HEK293 (cell line): ENCODE data around the gene TRIB2.

Source experiments
- CTCF ChIA-PET: fragments of 350-600 bp; formaldehyde crosslinking; extraction: SDS; loops from one replicate; lab custom pipeline; 2021; ENCODE audit warnings: antibody characterized with exemption; lab: Yijun Ruan, JAX
- POLR2A ChIA-PET: fragments of 300-600 bp; formaldehyde crosslinking; extraction: SDS; loops from one replicate; lab custom pipeline; 2020; ENCODE audit warnings: antibody characterized with exemption, inconsistent platforms; lab: Yijun Ruan, JAX
- H3K27ac ChIP-seq: fragments of 200-500 bp; sonication (Bioruptor generic); 2 replicates; pipeline ENCODE4 v1.5.1; 2014; ENCODE audit warnings: low read depth, low read length, control low read depth, inconsistent platforms; ENCODE audit errors: extremely low read depth
- H3K36me3 ChIP-seq, 2 experiments: fragments of 200-500 bp in 1 of 2; sonication (Bioruptor generic) in 1 of 2; 1 replicate in 1 of 2; 2 replicates in 1 of 2; pipeline ENCODE4 v1.5.1; 2014 to 2017; ENCODE audit warnings: inconsistent platforms in 2 of 2, low read length in 2 of 2; ENCODE audit not compliant: control insufficient read depth in 2 of 2, insufficient read depth in 1 of 2
- H3K4me1 ChIP-seq: fragments of 200-500 bp; sonication (Bioruptor generic); 2 replicates; pipeline ENCODE4 v1.5.1; 2014; ENCODE audit warnings: mild to moderate bottlenecking, low read length, inconsistent platforms; ENCODE audit not compliant: control insufficient read depth, insufficient read depth
- H3K4me3 ChIP-seq: 2 replicates; pipeline ENCODE4 v1.5.1; 2011; ENCODE audit warnings: low read depth, mild to moderate bottlenecking, control low read depth, low read length, moderate library complexity
- H3K9me3 ChIP-seq: fragments of 200-500 bp; sonication (Bioruptor generic); 2 replicates; pipeline ENCODE4 v1.5.1; 2014; ENCODE audit warnings: low read depth, low read length, inconsistent platforms; ENCODE audit not compliant: control insufficient read depth, insufficient read depth
- GLI4 ChIP-seq: fragments of 450-650 bp; formaldehyde crosslinking; IDR thresholded peaks from 2 replicates; pipeline ENCODE4 v1.5.1; 2016; ENCODE audit warnings: missing biosample characterization, missing genetic modification characterization
- MYNN ChIP-seq: fragments of 450-650 bp; formaldehyde crosslinking; IDR thresholded peaks from 2 replicates; pipeline ENCODE4 v1.5.1; 2016; ENCODE audit warnings: missing biosample characterization, missing genetic modification characterization, borderline replicate concordance
- OVOL3 ChIP-seq: fragments of 450-650 bp; formaldehyde crosslinking; IDR thresholded peaks from 2 replicates; pipeline ENCODE4 v1.5.1; 2016; ENCODE audit warnings: missing biosample characterization, missing genetic modification characterization
- REPIN1 ChIP-seq: fragments of 450-650 bp; formaldehyde crosslinking; IDR thresholded peaks from 2 replicates; pipeline ENCODE4 v1.5.1; 2017; ENCODE audit warnings: missing biosample characterization, missing genetic modification characterization, low read depth
- SETDB1 ChIP-seq: IDR thresholded peaks from one replicate; pipeline ENCODE4 v1.6.1; 2017; ENCODE audit warnings: mild to moderate bottlenecking, low read length, moderate library complexity, mixed read lengths; ENCODE audit not compliant: insufficient read length
- WT1 ChIP-seq: fragments of 450-650 bp; formaldehyde crosslinking; IDR thresholded peaks from 2 replicates; pipeline ENCODE4 v1.5.1; 2016; ENCODE audit warnings: missing biosample characterization, missing genetic modification characterization
- ZBTB21 ChIP-seq: fragments of 450-650 bp; formaldehyde crosslinking; IDR thresholded peaks from 2 replicates; pipeline ENCODE4 v1.5.1; 2017; ENCODE audit warnings: missing biosample characterization, missing genetic modification characterization
- ZNF121 ChIP-seq: fragments of 450-650 bp; formaldehyde crosslinking; IDR thresholded peaks from 2 replicates; pipeline ENCODE4 v1.5.1; 2016; ENCODE audit warnings: missing biosample characterization, missing genetic modification characterization
- ZNF133 ChIP-seq: fragments of 450-650 bp; formaldehyde crosslinking; IDR thresholded peaks from 2 replicates; pipeline ENCODE4 v1.5.1; 2016; ENCODE audit warnings: missing biosample characterization, missing genetic modification characterization
- ZNF138 ChIP-seq: fragments of 450-650 bp; formaldehyde crosslinking; IDR thresholded peaks from 2 replicates; pipeline ENCODE4 v1.5.1; 2016; ENCODE audit warnings: missing biosample characterization, missing genetic modification characterization, borderline replicate concordance
- ZNF140 ChIP-seq: fragments of 450-650 bp; formaldehyde crosslinking; IDR thresholded peaks from 2 replicates; pipeline ENCODE4 v1.5.1; 2016; ENCODE audit warnings: missing biosample characterization, missing genetic modification characterization
- ZNF175 ChIP-seq: fragments of 450-650 bp; formaldehyde crosslinking; IDR thresholded peaks from 2 replicates; pipeline ENCODE4 v1.5.1; 2016; ENCODE audit warnings: missing biosample characterization, missing genetic modification characterization
- ZNF202 ChIP-seq: fragments of 450-650 bp; formaldehyde crosslinking; IDR thresholded peaks from 2 replicates; pipeline ENCODE4 v1.5.1; 2016; ENCODE audit warnings: missing biosample characterization, missing genetic modification characterization, borderline replicate concordance
- ZNF394 ChIP-seq: fragments of 450-650 bp; formaldehyde crosslinking; IDR thresholded peaks from 2 replicates; pipeline ENCODE4 v1.5.1; 2016; ENCODE audit warnings: missing biosample characterization, missing genetic modification characterization, mild to moderate bottlenecking, moderate library complexity, borderline replicate concordance
- ZNF404 ChIP-seq: fragments of 450-650 bp; formaldehyde crosslinking; IDR thresholded peaks from 2 replicates; pipeline ENCODE4 v1.5.1; 2017; ENCODE audit warnings: missing biosample characterization, missing genetic modification characterization
- ZNF510 ChIP-seq: fragments of 450-650 bp; formaldehyde crosslinking; IDR thresholded peaks from 2 replicates; pipeline ENCODE4 v1.5.1; 2018; ENCODE audit warnings: mild to moderate bottlenecking, missing genetic modification characterization, missing biosample characterization; ENCODE audit not compliant: insufficient replicate concordance
- ZNF530 ChIP-seq: fragments of 450-650 bp; formaldehyde crosslinking; IDR thresholded peaks from 2 replicates; pipeline ENCODE4 v1.5.1; 2016; ENCODE audit warnings: low read depth, missing biosample characterization, missing genetic modification characterization
- ZNF548 ChIP-seq: fragments of 450-650 bp; formaldehyde crosslinking; IDR thresholded peaks from 2 replicates; pipeline ENCODE4 v1.5.1; 2016; ENCODE audit warnings: missing biosample characterization, missing genetic modification characterization
- ZNF561 ChIP-seq: fragments of 450-650 bp; IDR thresholded peaks from 2 replicates; pipeline ENCODE4 v1.5.1; 2018; ENCODE audit warnings: missing biosample characterization, missing genetic modification characterization, borderline replicate concordance
- ZNF571 ChIP-seq: fragments of 450-650 bp; formaldehyde crosslinking; IDR thresholded peaks from 2 replicates; pipeline ENCODE4 v1.5.0; 2017; ENCODE audit warnings: missing biosample characterization, missing genetic modification characterization
- ZNF585B ChIP-seq: fragments of 450-650 bp; formaldehyde crosslinking; IDR thresholded peaks from 2 replicates; pipeline ENCODE4 v1.5.1; 2016; ENCODE audit warnings: missing biosample characterization, missing genetic modification characterization
- ZNF654 ChIP-seq: fragments of 450-650 bp; formaldehyde crosslinking; IDR thresholded peaks from 2 replicates; pipeline ENCODE4 v1.5.1; 2016; ENCODE audit warnings: low read depth, missing biosample characterization, missing genetic modification characterization
- ZNF701 ChIP-seq: fragments of 450-650 bp; formaldehyde crosslinking; IDR thresholded peaks from 2 replicates; pipeline ENCODE4 v1.5.1; 2016; ENCODE audit warnings: missing biosample characterization, missing genetic modification characterization
- ZNF747 ChIP-seq: fragments of 450-650 bp; formaldehyde crosslinking; IDR thresholded peaks from 2 replicates; pipeline ENCODE4 v1.5.1; 2016; ENCODE audit warnings: missing biosample characterization, missing genetic modification characterization
- ZNF791 ChIP-seq: fragments of 450-650 bp; formaldehyde crosslinking; IDR thresholded peaks from 2 replicates; pipeline ENCODE4 v1.5.1; 2016; ENCODE audit warnings: missing biosample characterization, missing genetic modification characterization
- ZNF792 ChIP-seq: fragments of 450-650 bp; formaldehyde crosslinking; IDR thresholded peaks from 2 replicates; pipeline ENCODE4 v1.5.1; 2016; ENCODE audit warnings: missing biosample characterization, missing genetic modification characterization
- TF ChIP-seq, protein P1 (sequence below): IDR thresholded peaks from 2 replicates; pipeline ENCODE4 v1.6.1; 2011; ENCODE audit warnings: mild to moderate bottlenecking, low read depth, low read length, borderline replicate concordance
- TF ChIP-seq, protein P2 (sequence below): fragments of 450-650 bp; formaldehyde crosslinking; IDR thresholded peaks from 2 replicates; pipeline ENCODE4 v1.5.1; 2017; ENCODE audit warnings: missing biosample characterization, missing genetic modification characterization
- TF ChIP-seq, protein P3 (sequence below): fragments of 450-650 bp; formaldehyde crosslinking; IDR thresholded peaks from 2 replicates; pipeline ENCODE4 v1.5.1; 2016; ENCODE audit warnings: missing biosample characterization, missing genetic modification characterization
- TF ChIP-seq, protein P4 (sequence below): fragments of 450-650 bp; formaldehyde crosslinking; IDR thresholded peaks from 2 replicates; pipeline ENCODE4 v1.5.1; 2016; ENCODE audit warnings: missing biosample characterization, missing genetic modification characterization
- TF ChIP-seq, protein P5 (sequence below): fragments of 450-650 bp; formaldehyde crosslinking; IDR thresholded peaks from 2 replicates; pipeline ENCODE4 v1.5.1; 2017; ENCODE audit warnings: missing biosample characterization, missing genetic modification characterization

Gene TRIB2

DNA sequence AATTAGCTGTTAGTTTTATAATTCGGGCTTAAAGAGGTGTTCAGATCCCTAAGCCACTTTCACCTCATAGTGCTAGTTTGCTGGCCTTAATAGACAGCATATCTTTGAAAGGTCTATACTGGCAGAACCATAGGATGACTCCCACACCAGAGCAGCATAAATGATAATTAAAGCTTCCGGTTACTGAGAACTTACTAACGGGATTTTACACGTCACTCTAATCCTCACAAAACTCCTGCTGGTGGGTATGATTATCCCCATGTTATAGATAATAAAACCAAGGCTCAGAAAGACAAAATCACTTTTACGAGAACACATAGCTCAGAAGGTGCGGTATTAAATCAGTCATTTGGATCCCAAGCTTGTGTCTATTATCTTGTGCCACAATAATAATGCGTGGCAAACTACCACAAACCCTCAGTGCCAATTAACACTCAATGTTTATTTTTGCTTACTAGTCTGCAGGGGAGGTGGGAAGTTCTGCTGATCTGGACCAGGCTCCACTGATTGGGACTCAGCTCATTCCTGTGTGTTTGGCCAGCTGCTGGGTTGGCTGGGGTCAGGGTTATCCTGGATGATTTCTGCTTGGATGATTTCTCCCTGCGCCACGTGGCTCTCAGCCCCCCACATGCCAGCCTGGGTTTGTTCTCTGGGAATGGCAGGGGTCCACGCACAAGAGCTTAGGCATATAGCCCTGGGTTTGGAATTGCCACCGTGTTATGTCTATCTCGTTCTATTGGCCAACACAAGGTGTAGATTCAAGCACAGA is 62.3 kb downstream of the TRIB2 start:
- H3K9me3 ChIP-seq, result no peaks in the 10 kb centered on the region
- CTCF ChIA-PET, result interaction anchor here (0.8 kb wide), 2 partner anchors 10 to 228 kb away, joined by 3 to 4 read pairs; no protein-coding TSS in a partner anchor
- POLR2A ChIA-PET, result no interaction called here
- peaks cover 2% of the 10 kb centered on the region; the same call in 1 of the 2 replicates for H3K4me1 ChIP-seq
- no peak overlapping the region for H3K4me3 ChIP-seq
- no peak overlapping the region for H3K27ac ChIP-seq
- no peak for TF ChIP-seq GLI4 (tag by site-specific recombination)
- TF ChIP-seq ZNF747 (tag by site-specific recombination), result no peak
- TF ChIP-seq ZNF530 (tag by site-specific recombination), result no peak
- TF ChIP-seq ZNF175 (tag by site-specific recombination), result no peak
- TF ChIP-seq, protein P1, sequence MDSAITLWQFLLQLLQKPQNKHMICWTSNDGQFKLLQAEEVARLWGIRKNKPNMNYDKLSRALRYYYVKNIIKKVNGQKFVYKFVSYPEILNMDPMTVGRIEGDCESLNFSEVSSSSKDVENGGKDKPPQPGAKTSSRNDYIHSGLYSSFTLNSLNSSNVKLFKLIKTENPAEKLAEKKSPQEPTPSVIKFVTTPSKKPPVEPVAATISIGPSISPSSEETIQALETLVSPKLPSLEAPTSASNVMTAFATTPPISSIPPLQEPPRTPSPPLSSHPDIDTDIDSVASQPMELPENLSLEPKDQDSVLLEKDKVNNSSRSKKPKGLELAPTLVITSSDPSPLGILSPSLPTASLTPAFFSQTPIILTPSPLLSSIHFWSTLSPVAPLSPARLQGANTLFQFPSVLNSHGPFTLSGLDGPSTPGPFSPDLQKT, result no peak
- TF ChIP-seq ZNF394, result no peak
- TF ChIP-seq ZNF121 (tag by site-specific recombination), result no peak
- TF ChIP-seq ZNF654, result no peak
- TF ChIP-seq ZNF133 (tag by site-specific recombination), result no peak
- TF ChIP-seq ZNF585B (tag by site-specific recombination), result no peak
- TF ChIP-seq REPIN1 (tag by site-specific recombination), result no peak
- TF ChIP-seq, protein P2, sequence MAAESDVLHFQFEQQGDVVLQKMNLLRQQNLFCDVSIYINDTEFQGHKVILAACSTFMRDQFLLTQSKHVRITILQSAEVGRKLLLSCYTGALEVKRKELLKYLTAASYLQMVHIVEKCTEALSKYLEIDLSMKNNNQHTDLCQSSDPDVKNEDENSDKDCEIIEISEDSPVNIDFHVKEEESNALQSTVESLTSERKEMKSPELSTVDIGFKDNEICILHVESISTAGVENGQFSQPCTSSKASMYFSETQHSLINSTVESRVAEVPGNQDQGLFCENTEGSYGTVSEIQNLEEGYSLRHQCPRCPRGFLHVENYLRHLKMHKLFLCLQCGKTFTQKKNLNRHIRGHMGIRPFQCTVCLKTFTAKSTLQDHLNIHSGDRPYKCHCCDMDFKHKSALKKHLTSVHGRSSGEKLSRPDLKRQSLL, result no peak
- TF ChIP-seq ZNF138, result no peak
- TF ChIP-seq OVOL3, result no peak
- H3K36me3 ChIP-seq, result no peaks in the 10 kb centered on the region

DNA sequence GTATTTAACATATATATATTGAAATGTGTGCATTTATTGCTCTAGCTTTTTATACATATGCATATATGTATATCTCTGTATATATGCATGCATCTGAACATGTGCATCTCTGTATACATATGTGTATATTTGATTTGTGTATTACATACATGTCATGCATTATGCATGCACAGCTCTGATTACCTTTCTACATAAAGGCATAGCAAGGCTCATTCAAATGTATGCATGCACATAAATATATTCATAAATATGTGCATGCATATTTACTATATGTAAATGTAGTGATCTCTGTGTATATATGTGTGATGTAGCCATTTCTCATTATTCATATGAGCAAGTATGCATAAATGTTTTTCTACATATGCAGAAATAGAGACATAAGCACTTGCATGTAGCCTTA is 64.6 kb downstream of the TRIB2 start:
- Histone ChIP-seq H3K9me3 (no peaks in the 10 kb centered on the region), H3K4me3 (no peak overlapping the region), H3K36me3 (no peaks in the 10 kb centered on the region), H3K27ac (no peak overlapping the region), H3K4me1 (0 out of 2 replicates have a peak, but pooled peaks cover 2% of the 10 kb centered on the region)
- ChIA-PET POLR2A (no interaction called here), CTCF (no interaction called here)
- TF ChIP-seq ZNF561 (tag by site-specific recombination) (no peak), ZNF701 (tag by site-specific recombination) (no peak), ZNF510 (no peak), ZBTB21 (tag by site-specific recombination) (no peak), ZNF140 (no peak), ZNF202 (tag by site-specific recombination) (no peak), ZNF792 (tag by site-specific recombination) (no peak), MYNN (tag by site-specific recombination) (no peak), WT1 (tag by site-specific recombination) (no peak), ZNF548 (tag by site-specific recombination) (no peak), ZNF571 (tag by site-specific recombination) (no peak), ZNF791 (tag by site-specific recombination) (no peak), SETDB1 (no peak), ZNF404 (tag by site-specific recombination) (no peak)
- TF ChIP-seq, protein P3, sequence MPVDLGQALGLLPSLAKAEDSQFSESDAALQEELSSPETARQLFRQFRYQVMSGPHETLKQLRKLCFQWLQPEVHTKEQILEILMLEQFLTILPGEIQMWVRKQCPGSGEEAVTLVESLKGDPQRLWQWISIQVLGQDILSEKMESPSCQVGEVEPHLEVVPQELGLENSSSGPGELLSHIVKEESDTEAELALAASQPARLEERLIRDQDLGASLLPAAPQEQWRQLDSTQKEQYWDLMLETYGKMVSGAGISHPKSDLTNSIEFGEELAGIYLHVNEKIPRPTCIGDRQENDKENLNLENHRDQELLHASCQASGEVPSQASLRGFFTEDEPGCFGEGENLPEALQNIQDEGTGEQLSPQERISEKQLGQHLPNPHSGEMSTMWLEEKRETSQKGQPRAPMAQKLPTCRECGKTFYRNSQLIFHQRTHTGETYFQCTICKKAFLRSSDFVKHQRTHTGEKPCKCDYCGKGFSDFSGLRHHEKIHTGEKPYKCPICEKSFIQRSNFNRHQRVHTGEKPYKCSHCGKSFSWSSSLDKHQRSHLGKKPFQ (tag by site-specific recombination), result no peak
- TF ChIP-seq, protein P4, sequence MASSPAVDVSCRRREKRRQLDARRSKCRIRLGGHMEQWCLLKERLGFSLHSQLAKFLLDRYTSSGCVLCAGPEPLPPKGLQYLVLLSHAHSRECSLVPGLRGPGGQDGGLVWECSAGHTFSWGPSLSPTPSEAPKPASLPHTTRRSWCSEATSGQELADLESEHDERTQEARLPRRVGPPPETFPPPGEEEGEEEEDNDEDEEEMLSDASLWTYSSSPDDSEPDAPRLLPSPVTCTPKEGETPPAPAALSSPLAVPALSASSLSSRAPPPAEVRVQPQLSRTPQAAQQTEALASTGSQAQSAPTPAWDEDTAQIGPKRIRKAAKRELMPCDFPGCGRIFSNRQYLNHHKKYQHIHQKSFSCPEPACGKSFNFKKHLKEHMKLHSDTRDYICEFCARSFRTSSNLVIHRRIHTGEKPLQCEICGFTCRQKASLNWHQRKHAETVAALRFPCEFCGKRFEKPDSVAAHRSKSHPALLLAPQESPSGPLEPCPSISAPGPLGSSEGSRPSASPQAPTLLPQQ (tag by site-specific recombination), result no peak
- TF ChIP-seq, protein P5, sequence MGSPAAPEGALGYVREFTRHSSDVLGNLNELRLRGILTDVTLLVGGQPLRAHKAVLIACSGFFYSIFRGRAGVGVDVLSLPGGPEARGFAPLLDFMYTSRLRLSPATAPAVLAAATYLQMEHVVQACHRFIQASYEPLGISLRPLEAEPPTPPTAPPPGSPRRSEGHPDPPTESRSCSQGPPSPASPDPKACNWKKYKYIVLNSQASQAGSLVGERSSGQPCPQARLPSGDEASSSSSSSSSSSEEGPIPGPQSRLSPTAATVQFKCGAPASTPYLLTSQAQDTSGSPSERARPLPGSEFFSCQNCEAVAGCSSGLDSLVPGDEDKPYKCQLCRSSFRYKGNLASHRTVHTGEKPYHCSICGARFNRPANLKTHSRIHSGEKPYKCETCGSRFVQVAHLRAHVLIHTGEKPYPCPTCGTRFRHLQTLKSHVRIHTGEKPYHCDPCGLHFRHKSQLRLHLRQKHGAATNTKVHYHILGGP, result no peak
